GM18508 (cell line): ENCODE measurements around the gene AOAH.

Experiments
- ATAC-seq: cut with Tn5 transposase; IDR thresholded peaks from one replicate; pipeline ENCODE4 v1.9.1; 2021; ENCODE audit warnings: moderate number of reproducible peaks; ENCODE audit not compliant: insufficient read depth, unreplicated experiment

The AOAH gene

DNA sequence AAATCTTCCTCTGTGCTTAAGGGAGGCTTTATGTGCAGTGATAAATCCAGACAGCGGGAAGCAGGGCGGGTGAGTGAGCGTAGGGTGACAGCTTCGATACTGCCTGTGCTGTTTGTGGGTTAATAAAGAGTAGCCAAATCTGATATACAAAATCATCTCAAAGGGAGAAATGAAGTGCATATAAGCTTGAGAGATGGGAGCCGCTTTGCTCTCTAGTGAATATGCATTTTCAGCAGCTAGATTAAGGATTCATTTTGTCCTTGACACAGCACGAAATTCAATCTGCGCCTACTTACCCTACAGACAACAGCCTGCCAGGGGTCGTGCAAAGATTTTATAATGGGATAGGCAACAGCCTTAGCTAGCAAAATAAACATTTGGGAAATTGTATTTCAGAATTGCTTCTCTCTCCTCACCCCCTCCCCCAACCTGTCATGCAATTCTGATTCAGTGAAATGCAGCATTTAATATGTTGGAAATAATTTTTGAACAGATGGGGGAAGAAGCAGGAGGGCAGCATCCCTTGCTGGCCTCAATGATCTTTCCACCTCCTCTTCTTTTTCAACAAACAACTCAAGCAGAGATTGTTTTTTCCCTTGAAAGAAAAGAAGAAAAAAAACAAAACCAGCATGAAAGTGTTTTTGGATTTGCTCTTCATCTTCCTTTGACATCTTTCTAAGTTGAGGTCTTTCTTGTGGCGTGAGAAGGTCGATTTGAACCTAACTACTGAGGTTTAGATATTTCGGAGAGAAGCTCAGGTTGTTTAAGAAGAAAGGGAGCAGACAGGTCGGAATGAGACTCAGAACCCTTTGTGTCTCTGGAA is 117.9 kb downstream of the AOAH start:
- no peak for ATAC-seq

DNA sequence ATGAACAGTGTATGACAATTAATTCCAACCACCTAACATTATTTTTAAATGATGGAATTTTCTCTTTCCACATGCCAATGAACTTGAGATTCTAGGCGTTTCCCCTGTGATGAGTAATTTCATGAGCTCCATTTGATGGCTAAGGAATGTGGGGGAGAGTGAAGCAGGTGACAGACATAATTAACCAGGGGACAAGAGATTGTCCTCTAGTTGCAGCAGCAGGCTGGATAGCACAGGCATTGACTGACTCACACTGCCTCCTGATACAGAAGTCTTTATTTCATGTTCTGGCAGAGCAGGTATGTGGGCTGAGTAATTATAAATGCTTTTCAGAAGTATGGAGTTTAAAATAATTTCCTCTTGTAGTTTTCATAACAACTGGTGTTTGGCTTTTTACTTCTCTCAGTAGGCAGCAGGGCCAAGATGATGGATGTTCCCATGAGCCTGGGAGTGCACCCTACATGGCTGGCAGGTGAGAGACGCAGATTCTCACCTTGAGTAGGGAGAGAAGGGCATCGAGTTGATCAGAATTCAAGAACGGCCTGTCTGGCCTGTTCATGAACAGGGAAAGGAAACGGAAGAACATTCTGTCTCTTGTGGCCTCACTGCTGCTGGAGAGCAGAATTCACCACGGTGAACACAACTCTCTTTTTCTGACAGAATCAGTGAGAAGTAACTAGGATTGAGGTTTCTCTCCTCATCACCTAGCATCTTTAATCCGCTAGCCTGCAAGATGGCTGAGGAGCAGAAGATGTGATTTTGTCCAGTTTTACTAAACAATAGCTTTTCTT is 118.8 kb downstream of the AOAH start:
- no peak for ATAC-seq

DNA sequence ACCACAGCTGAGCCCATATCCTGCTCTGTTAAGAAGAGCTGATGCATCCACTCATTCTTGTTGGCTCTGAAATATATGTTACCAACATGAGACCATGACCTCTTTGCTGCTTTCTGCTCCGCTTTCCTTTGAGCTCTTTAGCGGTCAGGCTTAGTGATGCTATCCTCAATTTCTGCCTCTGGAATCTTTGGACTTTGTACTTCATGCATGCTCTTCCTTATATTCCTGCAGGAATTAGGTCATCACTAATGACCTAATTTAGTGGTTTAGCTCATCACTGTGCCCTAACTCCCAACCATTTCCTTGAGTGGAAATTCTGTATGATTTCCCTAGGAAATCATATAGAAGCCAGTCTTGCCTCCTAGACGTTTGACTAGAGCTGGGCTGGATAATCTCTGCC is 119.5 kb downstream of the AOAH start:
- no peak for ATAC-seq

DNA sequence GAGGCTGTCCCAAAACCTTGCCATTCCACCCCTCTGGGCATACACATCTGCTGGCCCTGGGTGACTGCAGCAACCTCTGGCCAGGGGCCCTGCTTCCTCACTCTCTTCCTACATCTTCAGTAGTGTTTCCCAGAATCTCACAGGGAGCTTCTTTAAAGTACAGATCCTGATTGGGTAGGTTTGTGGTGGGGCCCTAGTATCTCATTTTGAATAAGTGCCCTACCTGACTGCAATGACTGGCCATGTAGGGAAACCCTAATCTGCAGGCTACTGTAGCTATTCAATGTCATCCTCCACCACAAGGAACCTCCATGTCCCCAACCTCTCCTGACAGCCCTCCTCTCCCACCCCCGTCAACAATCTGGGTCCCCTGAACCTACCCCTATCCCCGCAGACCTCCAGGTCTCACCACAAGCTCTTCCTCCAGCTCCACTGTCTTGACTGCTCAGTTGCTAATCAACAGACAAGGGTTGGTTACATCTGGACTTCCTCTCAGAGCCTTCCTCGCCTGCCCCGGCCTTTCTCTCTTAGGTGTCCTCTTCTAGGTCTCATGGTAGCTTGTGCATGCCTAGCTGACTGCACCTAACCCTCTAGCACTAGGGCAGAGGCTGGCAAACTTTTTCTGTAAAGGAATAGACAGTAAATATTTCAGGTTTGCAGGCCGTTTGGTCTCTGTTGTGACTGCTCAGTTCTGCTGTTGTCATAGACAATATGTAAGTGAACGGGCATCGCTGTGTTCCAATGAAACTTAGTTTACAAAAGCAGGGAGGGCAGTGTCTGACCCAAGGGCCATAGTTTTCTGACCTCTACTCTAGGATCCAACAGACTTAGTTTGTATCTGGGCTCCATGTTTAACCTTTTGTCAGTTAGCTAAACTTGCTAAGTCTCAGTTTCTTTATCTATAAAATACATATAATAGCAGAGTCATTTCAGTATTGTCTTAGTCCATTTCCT is 121.1 kb downstream of the AOAH start:
- ATAC-seq: no peak

DNA sequence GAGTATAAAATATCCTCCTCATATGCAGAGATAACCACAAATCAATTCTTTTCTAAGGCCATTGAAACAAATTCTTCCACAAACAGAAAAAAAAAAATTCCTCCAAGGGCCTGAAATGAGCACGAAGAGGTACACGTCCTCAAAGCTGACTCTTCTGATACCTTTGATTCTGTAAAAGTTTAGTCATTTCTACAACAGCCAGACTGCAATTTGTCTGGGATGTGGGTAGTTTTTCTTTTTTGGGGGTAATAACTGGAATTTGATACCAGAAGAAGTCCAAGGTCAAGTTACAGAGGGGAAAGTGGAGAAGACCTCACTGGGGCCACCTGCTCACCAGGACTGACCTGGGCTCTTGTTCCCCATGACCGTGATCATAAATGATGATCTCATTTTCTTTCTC is 121.8 kb downstream of the AOAH start:
- no peak for ATAC-seq

DNA sequence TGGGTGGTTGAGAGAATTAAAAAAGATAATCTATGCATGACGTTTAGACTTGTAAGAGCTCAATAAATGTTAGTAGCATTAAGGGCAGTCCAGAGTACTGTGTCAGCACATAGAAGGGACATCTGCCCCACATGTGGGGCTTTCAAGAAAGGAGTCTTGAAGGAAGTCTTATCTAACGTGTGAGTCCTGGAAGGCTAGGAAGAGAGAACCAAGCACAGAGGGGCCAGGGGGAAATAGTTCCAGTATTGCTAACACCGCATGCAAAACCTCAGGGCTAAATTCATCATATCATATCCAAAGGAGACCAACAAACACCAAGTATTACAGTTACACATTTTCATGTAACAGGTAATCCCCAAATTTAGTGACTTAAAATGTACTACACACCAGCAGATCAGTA is 122.7 kb downstream of the AOAH start:
- no peak for ATAC-seq

DNA sequence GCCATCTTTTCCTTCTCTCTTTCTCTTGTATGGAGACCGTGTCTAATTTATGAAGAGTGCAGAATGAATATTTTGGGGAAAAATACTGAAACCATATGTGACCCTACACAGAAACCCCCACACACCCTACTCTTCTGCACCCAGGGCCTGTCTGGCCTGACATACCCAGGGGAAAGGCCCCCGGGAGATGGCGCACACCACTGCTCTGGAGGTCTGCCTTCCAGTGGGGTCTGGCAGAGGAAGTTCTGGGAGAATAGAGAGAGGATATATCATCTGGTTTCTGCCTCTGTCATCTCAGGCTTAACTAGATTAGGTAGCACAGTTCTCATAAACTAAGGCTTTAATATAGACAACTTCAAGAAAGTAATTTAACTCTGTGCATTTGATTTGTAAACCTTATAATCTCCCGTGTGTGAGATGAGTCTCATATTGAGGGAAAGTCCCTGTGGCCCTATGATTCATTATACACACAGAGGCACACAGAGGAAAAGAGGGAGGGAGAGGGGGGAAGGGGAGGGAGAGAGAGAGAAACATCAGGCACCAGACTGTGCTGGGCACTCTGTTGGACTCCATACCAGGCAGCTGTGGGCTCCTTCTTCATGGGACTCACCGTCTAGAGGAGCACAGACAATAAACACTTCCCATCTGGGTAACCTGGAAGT is 123.3 kb downstream of the AOAH start:
- no peak for ATAC-seq

DNA sequence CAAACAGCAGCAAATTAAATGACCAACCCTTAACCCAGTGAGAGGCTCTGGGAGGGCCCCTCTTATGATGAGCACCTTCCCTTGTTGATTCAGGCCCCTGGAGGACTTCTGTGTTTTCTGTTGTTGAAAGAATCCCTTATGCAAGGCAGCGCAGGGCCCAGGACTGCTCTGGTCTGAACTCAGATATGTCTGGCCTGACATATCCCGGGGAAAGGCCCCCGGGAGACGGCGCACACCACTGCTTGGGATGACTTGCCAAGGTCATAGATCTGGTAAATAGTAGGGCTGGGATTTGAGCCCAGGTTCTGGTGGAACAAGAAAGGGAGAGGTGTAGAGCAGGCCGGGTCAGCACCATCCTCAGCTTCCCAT is 124.0 kb downstream of the AOAH start:
- no peak for ATAC-seq

DNA sequence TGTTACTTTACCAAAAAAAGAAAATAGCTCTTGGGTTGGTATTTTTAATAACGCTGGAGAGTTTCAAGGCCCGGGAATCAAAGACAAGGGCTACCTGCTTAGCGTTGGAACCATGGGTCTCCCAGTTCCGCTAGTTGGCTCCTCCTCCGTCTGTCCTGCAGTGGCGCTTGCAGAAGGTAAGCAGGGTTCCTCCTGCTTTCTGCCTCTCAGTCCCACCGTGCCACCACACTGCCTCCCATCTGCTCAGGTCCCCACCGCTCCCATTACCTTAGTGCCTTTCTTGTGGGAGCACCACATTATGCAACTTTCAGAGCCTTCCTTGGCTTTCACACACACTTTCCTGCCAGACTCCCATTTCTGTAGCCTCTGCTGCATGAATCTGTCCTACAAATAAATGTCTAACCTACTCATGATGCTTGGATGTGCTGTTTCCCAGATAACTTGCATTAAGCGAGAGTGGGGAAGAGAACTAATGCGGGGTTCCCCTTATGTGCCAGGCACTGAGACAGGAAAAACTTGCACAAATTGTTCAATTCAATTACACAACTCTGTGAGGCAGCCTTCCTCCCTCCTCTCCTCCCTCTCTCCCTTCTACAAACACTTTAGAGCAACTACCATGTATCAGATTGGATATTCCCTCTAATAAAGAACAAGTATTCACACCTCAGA is 124.5 kb downstream of the AOAH start:
- ATAC-seq: no peak

DNA sequence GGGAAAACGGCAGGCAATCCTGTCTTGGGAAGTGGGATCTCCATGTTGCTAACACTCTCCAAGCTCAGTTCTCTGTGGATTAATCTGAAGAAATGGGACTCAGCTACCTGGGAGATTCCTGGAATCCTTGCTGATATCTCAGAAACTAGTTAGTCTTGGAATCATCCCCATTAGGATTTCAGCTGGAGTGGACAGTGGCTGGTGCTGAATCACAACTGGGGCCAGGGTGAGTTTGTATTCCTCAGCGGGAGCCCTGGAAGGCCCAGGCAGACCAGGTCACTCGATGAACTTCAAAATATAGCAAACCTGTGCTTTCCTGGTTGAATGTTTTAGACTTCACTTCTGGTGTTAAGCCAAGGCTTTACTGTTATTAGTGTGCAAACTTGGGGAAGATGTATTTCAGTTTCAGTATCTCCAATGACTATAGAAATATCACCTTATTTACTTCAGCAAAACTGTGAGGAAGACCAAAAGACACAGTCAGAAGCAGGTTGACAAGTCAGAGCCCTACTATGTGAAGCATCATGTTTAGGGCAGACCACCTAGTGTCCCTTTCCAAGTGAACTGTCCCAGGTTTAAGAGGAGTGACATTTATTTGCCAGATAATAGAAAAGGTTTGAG is 126.1 kb downstream of the AOAH start:
- ATAC-seq: no peak

DNA sequence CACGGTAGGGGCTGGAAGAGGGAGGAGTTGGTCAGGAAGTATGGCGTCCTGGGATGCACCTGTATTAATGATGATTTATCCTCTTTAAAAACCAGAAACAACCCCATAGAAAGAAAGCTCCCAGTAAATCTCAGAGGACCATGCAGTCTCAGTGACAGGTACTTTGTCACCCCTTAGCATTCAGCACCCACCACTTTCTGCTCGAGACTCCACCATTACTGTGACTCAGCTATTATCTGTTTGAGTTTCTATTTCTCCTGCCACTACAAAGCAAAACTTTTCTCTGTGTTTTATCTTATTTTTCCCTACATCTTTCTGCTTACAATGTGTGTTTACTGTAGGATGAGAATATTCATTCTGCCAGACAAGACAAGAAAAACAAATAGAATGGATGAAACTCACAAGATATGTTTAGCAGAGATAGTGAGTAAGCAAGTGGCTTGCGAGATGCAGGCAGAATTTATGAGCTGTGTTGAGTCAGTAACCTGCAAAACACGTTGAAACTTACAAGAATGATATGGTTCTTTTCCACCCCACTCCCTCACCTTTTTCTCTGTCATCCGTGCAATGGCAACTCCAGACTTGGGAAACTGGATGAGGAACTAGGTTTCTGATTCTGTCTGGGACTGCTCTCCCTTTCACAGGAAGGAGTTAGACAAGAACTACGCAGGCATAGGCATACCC is 127.1 kb downstream of the AOAH start:
- ATAC-seq: no peak

DNA sequence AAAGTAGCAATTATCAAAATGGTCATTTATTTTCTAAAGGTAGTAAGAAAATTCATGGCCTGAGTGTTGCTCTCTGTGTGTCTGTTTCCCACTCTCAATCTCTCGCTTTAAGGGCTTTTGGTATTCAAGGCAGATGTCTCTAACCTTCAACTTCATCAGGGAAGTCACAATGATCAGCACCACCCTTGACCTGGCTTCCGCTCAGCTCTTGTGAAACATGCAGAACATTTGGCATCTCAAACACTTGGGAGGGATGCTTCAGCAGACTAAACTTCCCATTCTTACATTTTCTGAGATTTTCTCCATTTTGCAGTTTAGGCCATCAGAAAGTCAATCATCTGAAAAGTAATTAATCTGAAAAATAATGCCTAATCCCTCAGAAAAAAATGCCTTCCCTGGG is 129.8 kb downstream of the AOAH start:
- no peak for ATAC-seq

DNA sequence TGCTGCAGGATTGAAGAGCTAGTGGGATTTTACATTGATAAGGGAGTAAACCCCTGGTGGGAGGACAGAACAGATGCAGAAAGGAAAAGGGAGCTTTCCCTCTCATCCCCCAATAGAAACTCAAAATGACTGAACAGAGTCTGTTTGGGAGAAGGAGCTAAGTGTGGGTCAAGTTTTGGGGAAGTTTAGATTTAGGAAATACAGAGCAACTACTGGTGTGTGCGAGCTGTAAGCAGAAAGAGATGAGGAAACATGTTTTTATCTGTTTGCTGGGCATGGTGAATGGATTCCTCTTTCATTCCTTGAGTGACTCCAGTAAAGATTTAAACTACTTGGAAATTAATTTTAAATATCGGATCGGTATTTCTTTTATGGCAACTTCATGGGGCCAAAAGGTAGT is 132.7 kb downstream of the AOAH start:
- no peak for ATAC-seq

DNA sequence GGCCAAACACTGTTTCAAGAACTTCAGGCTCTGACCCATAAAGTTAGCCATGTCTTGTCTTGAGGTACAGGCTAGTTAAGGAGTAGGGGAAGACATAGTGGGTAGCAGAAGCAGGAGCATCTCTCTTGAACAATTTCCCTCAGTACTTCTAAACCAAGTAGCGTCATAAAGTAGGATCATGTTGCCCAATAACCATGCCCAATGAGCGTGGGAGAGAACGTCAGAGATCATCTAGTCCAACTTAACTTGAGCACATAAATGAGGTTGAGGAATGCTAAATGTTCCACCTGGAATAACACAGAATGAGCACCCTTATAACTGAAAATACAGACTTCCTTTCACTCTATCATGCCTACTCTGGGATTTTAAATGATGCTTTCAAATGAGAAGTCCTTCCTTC is 134.9 kb downstream of the AOAH start:
- ATAC-seq: no peak

DNA sequence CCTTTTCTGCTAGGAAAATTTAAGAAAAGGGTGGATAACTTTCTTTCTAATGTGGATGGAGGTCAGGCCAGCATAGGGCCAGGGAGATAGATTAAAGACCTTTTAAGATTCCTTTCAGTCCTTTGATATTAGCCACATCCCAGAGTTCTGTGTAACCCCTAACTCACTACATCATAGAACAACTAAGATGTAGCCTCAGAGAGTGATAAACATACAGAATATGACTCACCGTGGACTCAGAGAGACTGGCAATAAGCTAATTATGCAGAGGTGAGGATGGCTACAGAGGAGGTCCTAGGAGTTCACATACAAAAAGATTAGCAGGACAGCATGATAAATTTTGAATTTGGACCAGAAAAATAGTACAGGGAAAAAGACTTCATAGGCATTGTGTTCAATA is 141.0 kb downstream of the AOAH start:
- ATAC-seq: no peak

DNA sequence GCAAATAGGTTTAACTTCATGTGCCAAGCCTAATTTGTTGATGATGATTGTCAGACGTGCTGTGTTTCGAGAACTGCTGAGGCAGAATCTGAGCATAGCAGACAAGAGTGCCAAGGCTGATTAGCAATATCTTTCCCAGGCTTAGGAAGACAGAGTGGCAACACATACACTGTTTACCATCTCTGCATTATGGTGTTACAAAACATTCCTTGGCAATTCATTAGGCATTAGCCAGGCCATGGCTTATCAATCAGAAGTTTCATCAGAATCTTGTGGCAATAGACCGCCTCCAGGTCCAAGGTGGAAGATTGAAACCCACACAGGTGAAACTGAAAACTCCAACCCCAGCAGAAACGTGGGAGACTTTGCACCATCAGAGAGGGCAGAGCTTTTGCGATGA is 148.5 kb downstream of the AOAH start:
- no peak for ATAC-seq

DNA sequence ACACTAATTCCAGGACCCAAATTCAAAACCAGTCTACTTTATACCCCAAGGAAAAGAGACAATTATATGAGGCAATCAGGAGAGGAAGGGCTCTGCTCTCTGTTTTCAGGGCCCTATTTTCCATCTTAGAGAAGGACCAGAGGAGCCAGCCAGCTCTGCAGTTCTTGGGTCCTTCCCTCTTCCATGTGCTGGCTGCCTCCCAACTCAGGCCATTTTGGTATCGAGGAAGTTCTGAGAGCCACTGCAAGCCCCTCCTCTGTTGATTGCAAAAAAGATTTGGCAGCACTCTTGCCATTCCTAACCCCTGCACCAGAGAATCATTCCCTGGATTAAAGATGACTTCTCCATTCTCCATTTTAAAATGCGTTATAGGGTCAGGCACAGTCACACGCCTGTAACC is 151.2 kb downstream of the AOAH start:
- no peak for ATAC-seq

DNA sequence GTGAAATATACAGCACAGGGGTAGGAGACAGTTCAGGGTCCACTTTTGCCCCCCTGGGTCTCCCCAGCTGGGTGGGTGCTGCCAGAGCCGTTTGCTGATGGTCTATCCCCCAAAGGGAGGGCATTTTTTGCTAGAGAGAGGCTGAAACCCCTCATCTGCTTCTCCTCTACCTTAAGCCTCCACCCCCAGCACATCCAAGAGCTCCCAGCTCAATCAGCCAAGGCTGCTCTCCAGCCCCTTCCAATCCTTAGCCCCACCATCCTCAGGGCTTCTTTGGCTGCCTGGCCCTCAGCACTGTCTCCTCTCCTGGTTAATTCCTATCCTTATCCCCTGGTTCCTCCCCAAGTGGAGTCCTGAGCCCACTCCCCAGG is 153.1 kb downstream of the AOAH start:
- no peak for ATAC-seq
